HG02981 (cell line): ENCODE results near the gene ALDH1B1.

Experiments used
- ATAC-seq: cut with Tn5 transposase; IDR thresholded peaks from one replicate; pipeline ENCODE4 v1.9.1; 2021; ENCODE audit warnings: mild to moderate bottlenecking, moderate library complexity; ENCODE audit not compliant: unreplicated experiment

Gene ALDH1B1

DNA sequence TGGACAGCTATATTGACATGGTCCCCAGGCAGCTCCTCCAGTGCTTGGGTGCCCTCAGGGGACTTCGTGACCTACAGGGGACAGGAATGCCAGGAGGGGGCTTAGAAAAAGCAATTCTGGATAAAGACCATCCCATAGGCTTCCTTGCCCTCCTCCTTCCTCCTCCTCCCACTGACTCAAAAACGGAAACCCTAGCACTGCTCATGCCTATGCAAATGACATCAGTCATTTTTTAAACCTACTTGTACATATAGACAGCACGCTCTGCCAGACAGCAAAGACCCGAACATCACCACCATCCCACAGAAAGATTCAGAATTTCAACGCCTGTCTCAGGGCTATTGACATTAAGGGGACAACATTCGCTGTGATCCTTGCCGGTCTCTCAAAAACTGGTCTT, 20.8 kb downstream of the ALDH1B1 start:
- no peak for ATAC-seq

DNA sequence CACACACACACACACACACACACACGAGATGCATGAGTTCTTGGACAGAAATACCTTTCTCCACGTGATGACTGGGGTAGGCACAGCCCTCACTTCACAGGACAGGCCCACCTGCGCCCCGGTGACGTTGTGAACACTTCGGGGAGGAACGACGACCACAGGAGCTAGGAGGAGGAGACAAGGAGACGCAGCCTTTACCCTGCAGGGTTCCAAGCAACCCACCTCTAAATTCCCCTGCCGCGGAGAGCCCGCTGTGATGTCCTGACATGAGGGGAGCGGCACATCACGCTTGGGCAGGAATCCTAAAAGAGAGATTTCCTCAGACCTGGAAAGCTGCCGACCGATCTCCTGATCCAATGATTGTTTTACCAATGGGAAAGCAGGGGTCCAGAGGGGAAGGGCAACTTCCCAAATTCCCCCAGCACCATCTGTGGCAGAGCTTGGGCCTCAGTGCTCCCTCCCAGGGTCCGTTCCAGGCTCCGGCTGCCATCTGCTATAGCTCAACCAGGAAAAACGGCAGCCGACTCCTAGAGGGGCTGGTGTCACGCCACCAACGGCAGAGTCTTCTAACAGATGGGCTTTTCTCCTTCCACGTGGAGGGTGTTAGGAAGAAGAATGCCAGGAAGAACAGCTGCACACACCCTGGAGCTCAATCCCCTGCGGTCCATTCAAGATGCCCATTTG, 21.7 kb downstream of the ALDH1B1 start:
- ATAC-seq = no peak

DNA sequence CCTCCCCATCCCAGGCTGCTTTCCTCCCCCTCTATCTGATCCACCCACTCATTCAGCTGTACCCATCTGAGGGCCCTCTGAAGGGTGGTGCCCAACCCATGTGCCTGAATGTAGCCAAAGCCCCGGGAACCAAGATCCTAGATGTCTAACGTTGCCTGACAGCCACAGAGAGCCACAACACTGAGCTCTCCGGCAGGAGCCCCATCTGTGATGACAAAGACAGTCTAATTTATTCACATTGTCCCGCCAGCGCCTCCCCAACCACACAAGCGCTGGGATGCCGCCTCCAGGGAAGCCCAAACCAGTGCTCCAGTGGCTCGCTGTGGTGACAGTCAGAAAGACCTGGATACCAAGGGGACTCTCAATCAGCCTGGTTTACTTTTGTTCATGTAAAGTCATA, 23.4 kb downstream of the ALDH1B1 start:
- ATAC-seq = no peak

DNA sequence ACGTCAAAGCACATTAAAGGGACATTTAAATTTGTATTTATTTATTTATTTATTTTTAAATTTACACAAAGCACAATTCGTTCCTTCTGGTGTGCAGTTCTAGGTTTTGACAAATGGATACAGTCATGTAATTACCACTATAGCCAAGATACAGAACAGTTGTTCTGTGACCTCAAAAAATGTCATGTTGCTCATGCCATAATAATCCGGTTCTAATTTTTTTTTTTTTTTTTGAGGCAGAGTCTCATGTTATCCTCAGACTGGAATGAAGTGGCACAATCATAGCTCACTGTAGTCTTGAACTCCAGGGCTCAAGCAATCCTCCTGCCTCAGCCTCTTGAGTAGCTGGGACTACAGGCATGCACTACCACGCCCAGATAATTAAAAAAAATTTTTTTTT, 24.0 kb downstream of the ALDH1B1 start:
- no peak for ATAC-seq

DNA sequence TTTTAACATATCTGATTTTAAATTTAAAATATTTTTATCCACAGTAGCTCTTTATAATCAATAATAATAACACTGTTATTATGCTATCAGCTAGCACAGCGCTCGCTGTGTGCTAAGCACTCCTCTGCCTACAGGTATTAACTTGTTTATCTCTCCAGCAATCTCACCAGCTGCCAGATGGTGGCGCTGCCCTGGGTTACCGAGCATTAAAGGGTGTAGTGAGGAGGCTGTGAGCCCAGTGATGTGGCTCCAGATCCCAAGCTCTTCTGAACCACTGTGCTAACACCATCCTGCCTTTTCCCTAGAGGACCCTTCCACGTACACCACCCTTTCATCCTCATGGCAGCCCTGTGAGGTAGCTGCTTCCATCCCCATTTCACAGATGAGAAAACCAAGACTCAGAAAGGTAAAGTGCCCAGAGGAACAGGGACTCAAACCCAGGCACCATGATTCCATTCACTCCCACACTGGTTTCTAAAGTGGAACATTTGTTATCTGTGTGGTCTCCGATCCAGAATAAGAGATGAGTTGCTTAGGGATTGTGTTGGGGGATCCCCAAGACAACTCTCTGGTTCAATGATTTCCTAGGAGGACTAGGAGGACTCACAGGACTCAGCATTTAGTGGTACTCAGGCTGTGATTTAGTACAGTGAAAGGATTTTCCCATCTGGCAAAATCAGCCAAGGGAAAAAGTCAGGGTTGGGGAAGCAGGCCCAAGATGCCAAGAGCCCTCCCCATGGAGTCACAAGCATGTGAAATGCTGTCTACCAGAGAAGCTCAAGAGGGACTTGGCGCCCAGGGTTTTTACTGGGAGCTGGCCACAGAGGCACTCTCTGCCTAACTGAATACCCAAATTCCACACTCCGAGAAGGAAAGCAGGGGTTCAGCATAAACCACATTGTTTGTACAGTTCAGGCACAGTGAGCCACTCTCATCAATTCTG, 24.8 kb downstream of the ALDH1B1 start:
- no peak for ATAC-seq

DNA sequence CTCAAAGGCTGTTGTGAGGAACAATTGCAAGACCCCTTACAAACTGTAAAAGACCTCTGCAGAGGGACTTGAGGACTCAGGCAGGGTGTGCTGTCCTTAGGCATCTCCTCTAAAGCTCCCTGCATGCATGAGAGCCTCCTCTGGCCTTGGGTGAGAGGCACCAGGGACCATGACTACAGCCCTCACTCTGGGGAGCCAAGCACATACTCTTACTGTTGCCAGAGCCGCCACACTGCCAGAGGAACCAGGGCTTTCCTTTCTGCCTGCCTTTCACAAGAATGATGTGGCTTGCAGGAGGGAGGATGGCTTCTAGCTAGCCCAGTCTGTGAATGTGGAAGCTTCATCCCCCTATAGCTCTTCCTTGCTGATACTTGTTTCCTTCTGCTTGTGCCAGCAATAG, 25.9 kb downstream of the ALDH1B1 start:
- no peak for ATAC-seq

DNA sequence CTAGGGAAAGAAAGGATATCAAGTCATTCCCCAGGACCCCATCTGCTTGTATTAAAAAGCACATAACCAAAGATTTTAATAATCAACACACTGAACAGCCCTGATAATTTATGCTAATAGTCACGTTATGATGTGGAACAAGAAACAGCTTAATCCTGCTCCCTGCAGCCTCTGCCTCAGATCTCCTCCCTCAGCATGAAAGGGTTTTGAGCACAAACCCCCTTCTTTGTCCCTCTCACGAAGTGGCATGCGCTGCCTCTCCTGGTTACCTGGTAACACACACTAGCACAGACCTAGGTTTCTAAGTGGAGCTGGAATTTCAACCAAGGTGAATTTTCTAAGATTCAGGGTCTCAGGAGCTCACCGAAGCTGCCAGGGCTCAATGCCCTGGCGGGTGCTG, 26.7 kb downstream of the ALDH1B1 start:
- no peak for ATAC-seq

DNA sequence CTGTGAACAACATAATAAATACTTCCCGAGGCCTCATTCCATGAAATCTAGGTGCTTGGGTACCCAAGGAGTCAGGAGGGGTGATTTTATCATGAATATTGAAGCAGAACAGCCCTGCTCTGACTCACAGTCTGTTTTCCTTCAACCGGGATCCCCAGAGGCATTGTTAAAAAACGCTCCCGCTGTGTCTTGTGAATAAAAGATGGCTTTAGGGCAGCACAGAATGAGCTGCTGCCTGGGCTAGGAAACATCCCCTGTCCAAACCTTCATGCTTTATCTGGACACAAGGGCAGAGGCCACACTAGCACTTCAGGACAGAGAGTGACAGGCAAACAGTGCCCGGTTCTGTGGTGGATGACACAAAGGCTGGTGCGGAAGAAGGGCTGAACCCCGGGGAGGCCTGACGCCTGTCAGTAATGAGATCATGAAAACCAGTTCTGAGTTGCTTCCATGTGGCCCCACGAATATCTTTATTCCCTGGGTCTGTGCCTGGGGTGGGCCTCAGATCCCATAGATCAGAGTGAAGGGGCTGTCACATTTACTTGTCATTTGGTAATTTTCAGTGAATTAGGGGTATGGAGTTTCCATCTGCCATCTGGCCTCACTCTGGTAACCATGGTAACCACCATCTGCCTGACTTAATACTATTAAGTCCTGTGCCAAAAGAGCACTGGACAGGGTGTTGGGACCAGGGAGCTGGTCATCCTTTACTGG, 29.2 kb downstream of the ALDH1B1 start:
- ATAC-seq = no peak

DNA sequence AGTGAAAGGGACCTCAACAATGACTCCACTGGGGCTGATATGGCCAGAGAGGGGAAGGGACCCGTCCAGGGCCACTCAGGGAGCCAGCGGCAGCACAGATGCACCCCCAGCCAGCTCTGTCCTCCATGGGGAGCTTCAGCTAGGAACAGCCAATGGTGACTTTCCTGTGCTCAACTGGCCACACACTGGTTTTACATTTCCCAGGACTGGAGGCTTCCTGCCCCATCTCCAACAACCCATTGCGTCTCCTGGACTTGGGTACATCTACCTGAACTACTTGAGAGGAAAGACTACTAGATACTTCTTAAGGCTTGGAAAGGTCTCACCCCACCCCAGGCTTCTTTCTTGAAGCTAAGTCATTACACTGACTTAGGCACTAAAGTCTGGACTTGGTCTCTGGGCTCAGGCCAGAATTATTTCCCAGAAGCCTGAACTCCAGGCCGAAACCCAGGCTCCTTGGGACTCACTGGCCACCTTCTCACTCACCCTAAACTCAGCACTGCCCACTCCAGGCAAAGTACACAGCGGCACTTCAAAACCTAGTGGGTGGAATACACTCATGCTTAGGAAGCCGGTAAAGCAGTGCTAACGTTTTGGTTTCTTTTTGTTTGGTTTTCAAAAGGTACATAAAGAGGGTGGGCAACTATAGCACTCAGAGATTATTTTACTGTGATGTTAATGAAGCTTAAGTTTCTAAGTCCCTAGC, 30.2 kb downstream of the ALDH1B1 start:
- no peak for ATAC-seq

DNA sequence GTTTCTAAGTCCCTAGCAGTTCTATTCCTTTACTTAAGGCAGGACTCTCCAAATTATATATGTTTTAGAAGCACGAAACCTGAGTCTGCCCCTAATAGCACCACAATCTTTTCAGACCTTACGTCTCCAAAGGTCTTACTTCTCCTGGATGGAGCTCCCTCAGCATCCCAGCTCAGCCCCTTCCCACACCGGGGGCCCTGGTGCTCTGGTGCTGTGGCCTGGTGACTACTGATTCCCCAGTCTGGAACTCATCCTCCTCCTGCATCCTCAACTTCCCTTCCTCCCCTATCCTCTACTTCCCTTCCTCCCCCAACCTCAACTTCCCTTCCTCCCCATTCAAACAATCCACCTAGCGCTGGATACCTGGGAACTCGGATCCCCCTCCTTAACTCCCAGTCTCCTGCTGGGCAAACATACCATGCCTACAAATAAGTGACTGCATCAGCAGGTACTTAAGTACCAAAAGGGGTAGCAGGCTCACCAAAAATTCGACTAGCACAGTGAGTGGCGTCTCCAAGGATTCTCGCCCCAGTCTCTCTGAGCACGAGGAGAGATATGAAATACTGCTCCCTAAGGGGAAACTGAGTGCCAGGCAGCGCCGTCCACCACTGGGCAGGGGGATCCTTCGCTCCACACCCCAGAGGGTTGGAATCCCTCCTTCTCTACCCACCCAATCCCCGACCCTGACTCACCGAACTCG, 30.9 kb downstream of the ALDH1B1 start:
- ATAC-seq = no peak

DNA sequence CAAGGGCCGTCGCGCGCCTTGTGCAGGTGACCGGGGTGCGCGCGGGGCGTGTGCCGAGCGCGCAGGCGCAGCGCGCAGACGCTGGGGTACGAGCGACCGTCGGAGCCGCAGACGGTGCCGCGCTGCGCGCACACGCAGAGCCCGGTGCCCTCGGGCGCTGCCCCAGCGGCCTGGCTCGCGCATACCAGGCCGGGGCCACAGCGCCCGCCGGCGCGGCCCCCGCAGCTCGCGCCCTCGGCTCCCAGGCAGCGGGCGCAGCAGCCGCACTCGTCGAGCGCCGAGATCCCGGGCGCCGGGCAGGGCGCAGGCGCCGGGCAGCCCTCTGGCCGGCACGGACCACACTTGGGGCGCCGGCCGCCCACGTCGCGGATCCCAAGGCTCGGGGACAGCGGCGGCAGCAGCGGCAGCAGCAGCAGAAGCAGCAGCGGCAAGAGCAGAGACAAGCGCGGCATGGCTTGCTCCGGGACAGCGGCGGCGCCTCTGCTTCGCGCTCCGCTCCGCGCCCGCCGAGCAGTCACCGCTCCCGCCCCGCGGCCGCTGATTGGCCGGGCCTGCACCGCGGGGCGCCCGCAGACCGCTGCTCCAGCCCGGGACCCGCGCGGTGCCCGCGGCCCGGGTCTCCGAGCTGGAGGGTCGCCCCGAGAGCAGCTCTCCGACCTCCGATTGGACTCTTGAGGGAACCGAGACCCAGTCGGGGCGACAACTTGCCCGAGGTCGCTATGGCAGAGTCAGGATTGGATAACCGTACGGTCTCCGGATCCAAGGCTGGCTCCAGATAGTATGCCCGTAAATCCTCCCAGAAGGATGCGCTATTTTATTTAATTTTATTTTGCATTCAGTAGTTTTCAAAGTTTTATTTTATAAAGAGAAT, 31.7 kb downstream of the ALDH1B1 start, which contains the start of gene IGFBPL1:
IGFBPL1 (minus strand) TSS at position 482 of the 871 bp plus-strand sequence; CDS start at position 452, 30 bp downstream.
- no peak for ATAC-seq

DNA sequence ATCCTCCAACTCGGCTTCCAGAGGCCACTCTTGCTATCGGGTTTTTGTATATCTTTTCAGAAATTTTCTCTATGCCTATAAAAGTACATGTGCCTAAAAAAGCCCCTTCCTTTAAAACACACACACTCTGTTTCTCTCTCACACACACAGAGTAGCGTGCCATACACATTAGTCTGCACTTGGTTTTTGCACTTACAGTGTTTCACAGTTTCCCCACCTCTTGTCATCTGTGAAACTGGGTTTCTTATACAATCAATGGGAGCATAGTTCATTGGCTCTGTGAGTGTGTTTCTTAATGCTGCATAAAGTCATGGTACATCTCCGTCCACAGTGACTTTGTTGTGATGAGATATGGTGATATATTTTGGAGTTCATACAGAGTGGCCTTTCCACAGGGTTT, 32.4 kb downstream of the ALDH1B1 start:
- no peak for ATAC-seq

DNA sequence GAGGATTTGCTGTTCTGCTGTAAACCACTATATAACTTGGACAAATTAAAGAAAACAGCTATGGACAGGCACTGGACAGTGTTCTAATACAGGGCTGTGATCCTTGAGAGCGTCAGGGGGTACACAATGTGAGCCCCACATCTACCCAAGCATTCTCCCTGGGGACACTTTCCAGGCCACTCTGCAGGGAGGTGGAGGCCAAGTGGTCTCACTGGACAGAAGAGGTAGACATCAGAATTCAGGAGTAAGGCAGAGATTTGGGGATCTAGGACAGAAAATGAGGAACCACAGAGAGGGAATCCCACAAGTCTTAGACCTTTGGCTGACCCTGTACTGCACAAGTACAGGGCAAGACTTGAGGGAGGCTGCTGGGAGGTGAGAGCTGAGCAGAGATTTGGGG, 35.6 kb downstream of the ALDH1B1 start:
- no peak for ATAC-seq

DNA sequence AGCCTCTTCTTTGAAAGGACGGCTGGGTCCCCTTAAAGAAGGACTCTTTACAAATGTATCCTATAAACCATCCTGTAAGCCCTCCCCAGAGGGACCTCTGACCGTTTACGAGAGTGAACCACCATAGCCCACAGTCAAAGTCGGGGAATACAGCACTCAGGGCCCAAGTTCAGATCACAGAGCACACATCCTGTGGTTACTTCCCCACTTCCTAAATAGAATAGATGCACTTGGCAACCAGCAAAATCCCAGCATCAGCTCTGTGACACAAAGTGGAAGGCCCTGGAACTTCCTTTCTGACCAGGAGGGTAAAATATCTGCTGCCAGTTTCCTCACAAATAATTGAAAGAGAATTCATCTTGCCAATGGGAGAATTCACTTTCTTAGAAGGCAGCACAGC, 38.6 kb downstream of the ALDH1B1 start:
- no peak for ATAC-seq

DNA sequence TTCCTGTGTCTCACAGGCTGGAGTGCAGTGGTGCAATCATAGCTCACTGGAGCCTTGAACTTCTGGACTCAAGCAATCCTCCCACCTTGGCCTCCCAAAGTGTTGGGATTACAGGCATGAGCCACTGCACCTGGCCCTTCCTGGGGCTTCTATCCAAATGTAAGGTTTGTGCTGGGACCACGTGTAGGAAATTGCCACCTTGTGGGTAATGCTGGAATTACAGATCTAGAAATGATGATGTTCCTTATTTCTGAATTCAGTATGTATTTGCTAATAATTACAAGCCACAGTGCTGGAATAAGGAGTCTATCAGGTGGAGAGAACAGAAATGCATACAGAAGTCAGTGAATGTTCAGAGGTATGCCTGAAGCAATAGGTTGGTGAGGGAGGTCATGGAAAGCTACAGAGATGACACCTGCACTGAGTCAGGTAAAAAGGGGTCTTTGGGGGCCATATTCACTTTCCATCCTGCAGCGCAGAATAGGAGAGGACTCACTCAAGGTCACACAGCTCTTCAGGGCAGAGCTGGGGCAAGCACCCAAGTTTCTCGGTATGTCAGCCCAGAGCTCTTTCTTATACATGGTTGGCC, 40.5 kb downstream of the ALDH1B1 start:
- ATAC-seq = no peak

DNA sequence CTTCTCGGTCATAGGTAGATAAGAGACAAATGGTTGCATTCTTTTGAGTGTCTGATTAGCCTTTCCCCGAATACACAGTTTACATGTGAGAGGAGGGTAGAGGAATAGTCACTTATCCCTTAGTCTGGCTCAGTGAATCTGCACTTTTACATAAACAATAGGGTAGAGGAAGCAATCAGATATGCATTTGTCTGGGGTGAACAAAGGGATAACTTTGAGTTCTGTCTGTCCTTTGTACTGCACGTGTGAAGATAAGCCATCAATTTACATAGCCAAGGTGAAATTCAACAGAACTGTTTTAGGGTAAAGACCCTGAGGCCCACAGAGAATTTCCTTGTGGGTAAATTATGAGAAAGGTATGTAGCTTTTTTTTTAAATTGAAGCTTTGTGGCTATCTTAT, 41.9 kb downstream of the ALDH1B1 start:
- no peak for ATAC-seq

DNA sequence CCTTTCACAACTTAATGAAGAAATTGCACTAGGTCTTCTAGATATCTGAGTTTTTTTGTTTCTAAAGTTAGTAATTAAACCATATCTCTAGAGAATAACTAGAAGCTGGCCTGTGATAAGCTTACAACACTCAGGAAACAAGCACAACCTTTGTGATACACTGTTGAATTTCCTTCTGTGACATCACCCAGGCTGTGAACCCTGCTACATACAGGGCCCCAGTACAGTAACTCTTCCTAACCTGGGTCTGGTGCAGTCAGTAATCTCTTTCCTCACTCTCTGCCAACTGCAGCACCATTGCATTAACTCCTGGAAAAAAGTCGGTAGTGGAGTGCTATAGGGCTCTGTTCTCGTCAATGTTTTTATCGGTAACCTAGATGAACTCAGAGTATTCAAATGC, 42.4 kb downstream of the ALDH1B1 start:
- ATAC-seq = no peak

DNA sequence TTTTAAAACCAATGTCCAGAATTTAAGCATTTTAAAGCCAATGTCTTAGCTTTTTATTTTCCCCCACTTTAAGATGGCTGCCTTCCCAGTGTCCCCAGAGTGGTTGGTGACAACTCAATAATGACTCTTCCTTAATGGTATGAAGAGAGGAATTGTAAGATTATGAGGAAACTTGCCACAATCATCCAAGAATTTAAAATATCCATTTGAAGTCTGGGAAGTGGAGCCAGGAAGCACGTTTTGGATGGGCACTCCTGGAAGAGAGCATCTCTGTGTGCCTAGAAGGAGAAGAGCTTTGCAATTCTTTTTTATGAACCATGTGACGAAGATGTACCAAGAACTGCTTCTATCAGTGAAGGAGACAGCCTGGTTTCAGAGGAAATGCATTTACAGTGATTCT, 43.0 kb downstream of the ALDH1B1 start:
- ATAC-seq = no peak

DNA sequence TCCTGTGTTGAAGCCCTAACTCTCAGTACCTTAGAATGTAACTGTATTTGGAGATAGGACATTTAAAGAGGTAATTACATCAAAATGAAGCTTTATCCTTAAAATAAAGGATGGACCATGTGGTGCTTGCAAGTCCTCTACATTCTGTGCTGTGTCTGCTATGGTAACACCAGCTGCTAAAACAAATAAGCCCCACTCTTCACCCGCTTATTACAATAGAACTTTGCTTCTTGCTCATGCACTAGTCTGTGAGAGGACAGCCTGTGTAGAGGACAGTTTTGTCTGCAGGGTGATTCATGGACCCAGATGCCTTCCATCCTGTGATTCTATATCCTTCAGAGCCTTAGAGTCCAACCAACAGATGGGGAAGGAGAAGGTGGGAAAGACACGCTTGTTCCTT, 44.2 kb downstream of the ALDH1B1 start:
- no peak for ATAC-seq
